ENCODE results near the gene APOB. TPM values are rescaled to one million over a fixed set of nuclear protein-coding genes. Genes with fewer than 3 reads are reported as not detected.

Gene APOB
- total RNA-seq, 1 donor from 2014 or later, result 15.9 TPM

DNA sequence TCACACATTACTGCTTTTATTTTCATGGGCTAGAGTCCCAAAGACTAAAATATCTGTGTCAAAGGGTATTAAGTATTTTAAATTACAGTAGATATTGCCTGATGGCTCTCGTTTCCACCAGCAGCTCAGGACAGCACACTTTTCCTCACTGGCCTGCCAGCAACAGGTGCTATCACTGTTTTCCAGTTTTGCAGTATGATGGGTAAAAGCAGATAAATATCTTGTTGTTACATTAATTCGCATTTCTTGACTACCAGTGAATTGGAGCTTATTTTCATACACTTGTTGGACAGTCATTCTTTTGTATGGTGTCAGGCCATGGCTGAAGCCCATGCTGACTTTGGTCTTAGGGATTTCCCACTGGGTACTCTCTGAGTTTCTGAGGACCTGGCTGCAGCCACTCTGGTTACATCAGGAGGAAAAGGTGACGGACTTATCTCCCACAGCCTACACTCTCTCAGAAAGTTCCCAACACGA lies 4.8 kb downstream of the APOB start:
- Mint-ChIP-seq H3K27me3 (ENCODE audit: unreplicated experiment) (peaks cover 3% of the 10 kb centered on the region), H3K9me3 (ENCODE audit: unreplicated experiment) (no peaks in the 10 kb centered on the region), H3K4me3 (ENCODE audit: unreplicated experiment) (no peak overlapping the region), H3K36me3 (ENCODE audit: low read depth, unreplicated experiment) (peaks cover 37% of the 10 kb centered on the region), H3K27ac (ENCODE audit: unreplicated experiment) (no peak overlapping the region), H3K4me1 (ENCODE audit: unreplicated experiment) (peaks cover 15% of the 10 kb centered on the region)
- TF ChIP-seq, protein P1, sequence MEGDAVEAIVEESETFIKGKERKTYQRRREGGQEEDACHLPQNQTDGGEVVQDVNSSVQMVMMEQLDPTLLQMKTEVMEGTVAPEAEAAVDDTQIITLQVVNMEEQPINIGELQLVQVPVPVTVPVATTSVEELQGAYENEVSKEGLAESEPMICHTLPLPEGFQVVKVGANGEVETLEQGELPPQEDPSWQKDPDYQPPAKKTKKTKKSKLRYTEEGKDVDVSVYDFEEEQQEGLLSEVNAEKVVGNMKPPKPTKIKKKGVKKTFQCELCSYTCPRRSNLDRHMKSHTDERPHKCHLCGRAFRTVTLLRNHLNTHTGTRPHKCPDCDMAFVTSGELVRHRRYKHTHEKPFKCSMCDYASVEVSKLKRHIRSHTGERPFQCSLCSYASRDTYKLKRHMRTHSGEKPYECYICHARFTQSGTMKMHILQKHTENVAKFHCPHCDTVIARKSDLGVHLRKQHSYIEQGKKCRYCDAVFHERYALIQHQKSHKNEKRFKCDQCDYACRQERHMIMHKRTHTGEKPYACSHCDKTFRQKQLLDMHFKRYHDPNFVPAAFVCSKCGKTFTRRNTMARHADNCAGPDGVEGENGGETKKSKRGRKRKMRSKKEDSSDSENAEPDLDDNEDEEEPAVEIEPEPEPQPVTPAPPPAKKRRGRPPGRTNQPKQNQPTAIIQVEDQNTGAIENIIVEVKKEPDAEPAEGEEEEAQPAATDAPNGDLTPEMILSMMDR (IDR thresholded peaks at IDR 0.05; ENCODE audit: unreplicated experiment), result no peak
- DNase-seq (ENCODE audit: low spot score), result no peak

DNA sequence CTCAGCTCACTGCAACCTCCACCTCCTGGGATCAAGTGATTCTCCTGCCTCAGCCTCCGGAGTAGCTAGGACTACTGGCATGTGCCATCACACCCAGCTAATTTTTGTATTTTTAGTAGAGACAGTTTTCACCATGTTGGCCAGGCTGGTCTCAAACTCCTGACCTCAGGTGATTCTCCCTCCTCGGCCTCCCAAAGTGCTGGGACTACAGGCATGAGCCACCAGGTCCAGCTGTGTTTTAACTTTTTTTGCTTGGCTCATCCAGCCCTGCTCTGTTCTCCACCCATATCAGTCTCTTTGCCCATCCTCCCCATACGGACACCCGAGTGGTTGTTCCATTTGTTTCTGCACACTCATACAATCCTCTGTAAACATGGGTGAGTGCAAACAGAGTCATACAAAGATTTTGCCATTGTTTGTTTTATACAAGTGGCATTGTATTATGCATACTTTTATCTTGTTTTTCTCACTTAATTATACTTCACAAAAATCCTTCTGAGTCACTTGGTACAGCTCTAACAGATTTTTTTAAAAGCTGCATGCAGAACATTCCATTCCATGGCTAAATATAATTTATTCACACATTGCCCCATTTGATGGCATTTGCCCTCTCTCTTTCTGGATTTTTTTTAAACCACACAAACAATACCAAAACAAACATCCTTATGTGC lies 5.3 kb downstream of the APOB start:
- TF ChIP-seq, protein P1 (IDR thresholded peaks at IDR 0.05; ENCODE audit: unreplicated experiment), result no peak
- H3K27ac Mint-ChIP-seq (ENCODE audit: unreplicated experiment), result no peak overlapping the region
- peaks cover 15% of the 10 kb centered on the region for H3K4me1 Mint-ChIP-seq (ENCODE audit: unreplicated experiment)
- H3K4me3 Mint-ChIP-seq (ENCODE audit: unreplicated experiment), result no peak overlapping the region
- no peaks in the 10 kb centered on the region for H3K9me3 Mint-ChIP-seq (ENCODE audit: unreplicated experiment)
- peaks cover 3% of the 10 kb centered on the region for H3K27me3 Mint-ChIP-seq (ENCODE audit: unreplicated experiment)
- H3K36me3 Mint-ChIP-seq (ENCODE audit: low read depth, unreplicated experiment), result peaks cover 41% of the 10 kb centered on the region
- no peak for DNase-seq (ENCODE audit: low spot score)

DNA sequence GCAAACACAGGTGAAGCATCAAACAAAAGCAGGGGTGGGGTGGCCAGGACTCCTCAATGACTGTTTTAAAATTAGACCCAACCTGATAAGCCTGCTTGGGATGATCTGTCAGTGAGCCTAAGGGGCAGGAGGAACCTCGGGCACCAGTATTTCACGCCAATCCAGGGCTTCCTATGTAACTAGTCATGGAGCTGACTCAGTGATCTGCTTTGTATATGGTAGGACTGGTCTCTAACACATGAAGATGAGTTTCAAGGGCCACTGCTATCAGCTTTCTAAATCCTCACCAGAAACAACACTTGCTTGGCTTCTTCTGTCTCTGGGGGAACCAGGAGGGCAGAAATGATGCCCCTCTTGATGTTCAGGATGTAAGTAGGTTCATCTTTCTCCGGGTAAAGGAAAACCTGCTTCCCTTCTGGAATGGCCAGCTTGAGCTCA lies 6.2 kb downstream of the APOB start:
- Mint-ChIP-seq H3K4me1 (ENCODE audit: unreplicated experiment) (peaks cover 9% of the 10 kb centered on the region), H3K27ac (ENCODE audit: unreplicated experiment) (no peak overlapping the region), H3K36me3 (ENCODE audit: low read depth, unreplicated experiment) (peaks cover 45% of the 10 kb centered on the region), H3K27me3 (ENCODE audit: unreplicated experiment) (peaks cover 2% of the 10 kb centered on the region), H3K9me3 (ENCODE audit: unreplicated experiment) (no peaks in the 10 kb centered on the region), H3K4me3 (ENCODE audit: unreplicated experiment) (no peak overlapping the region)
- TF ChIP-seq, protein P1 (IDR thresholded peaks at IDR 0.05; ENCODE audit: unreplicated experiment), result no peak
- DNase-seq (ENCODE audit: low spot score), result no peak

DNA sequence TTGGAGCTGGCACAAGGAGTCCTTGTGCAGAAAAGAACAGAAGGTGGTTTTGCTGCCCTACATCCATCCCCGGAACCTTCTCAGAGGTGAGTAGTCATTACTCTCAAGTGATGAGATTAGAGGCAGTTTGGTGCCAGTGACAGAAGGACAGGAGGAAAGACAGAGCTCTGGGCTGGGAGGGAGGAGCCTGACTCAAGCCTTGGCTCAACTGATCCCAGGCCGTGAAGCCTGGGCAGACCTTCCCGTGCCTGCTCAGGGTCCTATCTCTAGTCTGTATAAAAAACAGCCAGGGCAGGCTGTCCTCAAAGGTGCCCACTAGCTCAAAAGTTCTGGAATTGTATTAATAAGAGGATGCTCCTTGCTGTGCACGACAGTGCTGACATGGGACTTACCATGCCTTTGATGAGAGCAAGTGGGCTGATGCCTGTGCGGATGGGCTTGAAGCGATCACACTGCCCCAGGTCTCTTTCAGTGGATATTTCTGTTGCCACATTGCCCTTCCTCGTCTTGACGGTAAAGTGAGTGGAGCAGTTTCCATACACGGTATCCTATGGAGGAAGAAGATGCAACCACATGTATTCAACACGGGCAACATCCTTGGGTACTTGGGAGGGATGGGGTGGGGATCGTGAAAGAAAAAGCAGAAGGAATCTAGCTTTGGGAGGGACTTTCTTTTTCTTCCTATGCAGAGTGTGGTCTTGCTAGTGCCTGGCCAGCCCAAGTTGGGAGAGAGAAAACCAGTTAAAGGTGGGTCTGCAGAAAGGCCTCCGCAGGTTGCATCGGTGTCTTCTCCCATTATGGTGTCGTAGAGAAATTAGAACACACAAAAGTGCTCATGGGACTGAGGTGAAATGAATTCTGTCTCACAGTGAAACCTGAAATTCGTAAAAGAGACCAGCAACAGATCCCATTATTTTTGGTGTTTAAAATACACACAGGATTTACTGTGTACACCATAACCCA lies 6.9 kb downstream of the APOB start:
- no peak for DNase-seq (ENCODE audit: low spot score)
- no peaks in the 10 kb centered on the region for H3K9me3 Mint-ChIP-seq (ENCODE audit: unreplicated experiment)
- TF ChIP-seq, protein P1 (IDR thresholded peaks at IDR 0.05; ENCODE audit: unreplicated experiment), result no peak
- H3K4me1 Mint-ChIP-seq (ENCODE audit: unreplicated experiment), result peaks cover 2% of the 10 kb centered on the region
- peaks cover 2% of the 10 kb centered on the region for H3K27me3 Mint-ChIP-seq (ENCODE audit: unreplicated experiment)
- no peak overlapping the region for H3K4me3 Mint-ChIP-seq (ENCODE audit: unreplicated experiment)
- H3K27ac Mint-ChIP-seq (ENCODE audit: unreplicated experiment), result no peak overlapping the region
- peaks cover 51% of the 10 kb centered on the region for H3K36me3 Mint-ChIP-seq (ENCODE audit: low read depth, unreplicated experiment)
